Testis (tissue), 3 donors: ENCODE measurements around the gene SMG6. TPM values are rescaled to one million over a fixed set of nuclear protein-coding genes. Genes with fewer than 3 reads are reported as not detected.
A peak's percentile ranks its signal among the peaks of the same experiment; 100 is the strongest.

ENCODE experiments used
- DNase-seq: peaks from one replicate; pipeline ENCODE4 v3.0.0-alpha.2; 2019
- H3K27ac ChIP-seq, 2 donors: fragments of 200-600 bp; sonication (generic); one replicate each; pipeline ENCODE4 v1.5.1; 2019
- H3K27me3 ChIP-seq: fragments of 200-600 bp; sonication (generic); one replicate; pipeline ENCODE4 v1.5.1; 2019
- H3K36me3 ChIP-seq: fragments of 200-600 bp; sonication (generic); one replicate; pipeline ENCODE4 v1.5.1; 2017; ENCODE audit warnings: low read depth; ENCODE audit errors: missing control alignments
- H3K4me1 ChIP-seq: fragments of 200-600 bp; sonication (generic); one replicate; pipeline ENCODE4 v1.5.1; 2019
- H3K4me3 ChIP-seq, 2 donors: fragments of 200-600 bp; sonication (generic); one replicate each; pipeline ENCODE4 v1.5.1; 2017 to 2019
- H3K9me3 ChIP-seq: fragments of 200-600 bp; sonication (generic); one replicate; pipeline ENCODE4 v1.5.1; 2017
- POLR2A ChIP-seq: fragments of 450-650 bp; IDR thresholded peaks from one replicate; pipeline ENCODE4 v1.6.1; 2017; ENCODE audit warnings: antibody characterized with exemption, mild to moderate bottlenecking, moderate library complexity
- WGBS, 2 donors: methylation state at CpG; one replicate each; pipeline ENCODE4 v1.1.5; 2018; 5-methylcytosine and 5-hydroxymethylcytosine counted together
- intact Hi-C: fragments of 100-400 bp; cut with DNase I; formaldehyde crosslinking; loops from one replicate; pipeline ENCODE4 v1.15.1; 2023; ENCODE audit warnings: low total_unique reads
- polyA plus RNA-seq: library from polyadenylated mRNA; stranded (reverse); fragments of 350-450 nt; fragmentation: Illumina TruSeq; extraction: RNeasy Lipid Tissue Mini Kit (QIAGEN cat#74804); gene quantifications from one replicate; pipeline ENCODE4 v1.2.3, GENCODE V29; 2014; ENCODE audit warnings: low read depth, low replicate concordance; ENCODE audit not compliant: insufficient read depth
- total RNA-seq, 2 donors: library from RNA; depleted of rRNA; stranded (reverse); fragments of >200 nt; gene quantifications; one replicate each; pipeline ENCODE4 v1.2.3, GENCODE V29; 2016
- TF ChIP-seq, protein P1 (sequence below), 3 experiments: fragments of 450-650 bp in 2 of 3; fragments of 200-600 bp in 1 of 3; sonication (generic) in 1 of 3; IDR thresholded peaks; one replicate each; pipeline ENCODE4 v1.5.1; 2016 to 2019; ENCODE audit warnings: antibody characterized with exemption in 3 of 3, mild to moderate bottlenecking in 2 of 3, moderate library complexity in 1 of 3

The SMG6 gene
- total and polyA plus RNA-seq, 3 donors from 2014 or later: 68.7 to 86.5 (median 80.6) TPM

DNA sequence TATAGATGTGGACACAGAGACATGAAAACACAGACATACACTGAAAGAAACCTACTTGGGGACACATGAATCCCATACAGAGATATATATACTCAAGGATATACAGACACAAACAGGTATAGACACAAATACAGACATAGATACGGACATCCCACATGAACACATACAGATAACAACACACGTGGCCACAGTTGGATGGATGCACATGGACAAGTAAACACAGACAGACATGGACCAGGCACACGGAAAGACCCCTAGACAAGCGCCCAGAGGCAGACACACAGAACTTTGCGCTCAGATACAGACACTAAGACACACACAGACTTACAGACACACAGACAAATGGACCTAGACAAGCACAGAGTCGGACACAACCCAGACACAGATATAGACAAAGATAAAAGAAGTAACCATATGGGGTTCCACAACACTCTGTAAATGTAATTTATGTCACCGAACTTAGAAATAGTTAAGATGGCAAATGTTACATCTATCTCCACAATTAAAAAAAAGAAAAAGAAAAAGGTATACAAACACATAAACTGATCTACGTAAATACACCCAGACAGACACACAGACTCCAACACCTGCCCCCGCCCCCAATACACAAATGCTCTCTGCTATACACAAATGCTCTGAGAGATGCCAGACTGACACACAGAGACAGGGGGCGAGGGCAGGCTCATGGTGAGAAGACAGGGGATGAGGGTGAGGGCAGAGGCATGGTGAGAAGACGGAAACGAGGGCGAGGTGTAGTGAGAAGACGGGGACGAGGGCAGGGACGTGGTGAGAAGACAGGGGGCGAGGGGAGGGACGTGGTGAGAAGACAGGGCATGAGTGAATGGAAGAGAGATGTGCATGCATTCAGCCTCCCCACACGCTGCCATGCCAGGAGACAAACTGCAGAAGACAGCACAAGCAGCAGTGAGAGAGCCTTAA is 118.3 kb downstream of the SMG6 start:
- H3K27ac ChIP-seq: no peak overlapping the region
- DNase-seq: no peak
- no peaks in the 10 kb centered on the region for H3K9me3 ChIP-seq
- TF ChIP-seq POLR2A: no peak
- TF ChIP-seq, protein P1, sequence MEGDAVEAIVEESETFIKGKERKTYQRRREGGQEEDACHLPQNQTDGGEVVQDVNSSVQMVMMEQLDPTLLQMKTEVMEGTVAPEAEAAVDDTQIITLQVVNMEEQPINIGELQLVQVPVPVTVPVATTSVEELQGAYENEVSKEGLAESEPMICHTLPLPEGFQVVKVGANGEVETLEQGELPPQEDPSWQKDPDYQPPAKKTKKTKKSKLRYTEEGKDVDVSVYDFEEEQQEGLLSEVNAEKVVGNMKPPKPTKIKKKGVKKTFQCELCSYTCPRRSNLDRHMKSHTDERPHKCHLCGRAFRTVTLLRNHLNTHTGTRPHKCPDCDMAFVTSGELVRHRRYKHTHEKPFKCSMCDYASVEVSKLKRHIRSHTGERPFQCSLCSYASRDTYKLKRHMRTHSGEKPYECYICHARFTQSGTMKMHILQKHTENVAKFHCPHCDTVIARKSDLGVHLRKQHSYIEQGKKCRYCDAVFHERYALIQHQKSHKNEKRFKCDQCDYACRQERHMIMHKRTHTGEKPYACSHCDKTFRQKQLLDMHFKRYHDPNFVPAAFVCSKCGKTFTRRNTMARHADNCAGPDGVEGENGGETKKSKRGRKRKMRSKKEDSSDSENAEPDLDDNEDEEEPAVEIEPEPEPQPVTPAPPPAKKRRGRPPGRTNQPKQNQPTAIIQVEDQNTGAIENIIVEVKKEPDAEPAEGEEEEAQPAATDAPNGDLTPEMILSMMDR (IDR thresholded peaks at IDR 0.05): no peak
- H3K36me3 ChIP-seq: no peaks in the 10 kb centered on the region
- WGBS, 2 donors: 89 to 90% methylated on average over 19 of the region's 19 CpGs
- intact Hi-C loops: no loop called here
- H3K4me1 ChIP-seq: peaks cover 46% of the 10 kb centered on the region
- no peak overlapping the region for H3K4me3 ChIP-seq
- H3K27me3 ChIP-seq: no peaks in the 10 kb centered on the region

DNA sequence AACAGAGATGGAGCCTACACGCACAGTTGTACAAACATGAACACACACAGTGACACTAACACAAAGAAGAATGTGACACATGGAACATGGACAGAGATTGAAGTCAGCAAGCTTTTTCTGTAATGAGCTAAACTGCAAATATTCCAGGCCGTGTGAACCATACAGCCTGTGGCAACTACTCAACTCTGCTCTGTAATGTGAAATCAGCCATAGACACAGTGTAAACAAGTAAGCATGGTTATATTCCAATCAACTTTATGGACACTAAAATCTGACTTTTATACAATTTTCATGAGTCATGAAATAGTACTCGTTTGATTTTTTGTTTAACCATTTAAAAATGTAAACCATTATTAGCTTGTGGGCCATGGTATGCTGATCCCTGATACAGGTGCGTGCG is 120.2 kb downstream of the SMG6 start:
- 78 to 82% methylated on average over 5 of the region's 5 CpGs for WGBS, 2 donors
- intact Hi-C loops: loop anchor here (2.0 kb wide), 1 partner anchor 29 kb away; no protein-coding TSS in a partner anchor
- DNase-seq: no peak
- H3K4me3 ChIP-seq: no peak overlapping the region
- no peaks in the 10 kb centered on the region for H3K36me3 ChIP-seq
- TF ChIP-seq, protein P1 (IDR thresholded peaks at IDR 0.05): no peak
- TF ChIP-seq POLR2A: no peak
- H3K4me1 ChIP-seq: peaks cover 54% of the 10 kb centered on the region
- no peaks in the 10 kb centered on the region for H3K9me3 ChIP-seq
- H3K27ac ChIP-seq: no peak overlapping the region
- H3K27me3 ChIP-seq: no peaks in the 10 kb centered on the region

DNA sequence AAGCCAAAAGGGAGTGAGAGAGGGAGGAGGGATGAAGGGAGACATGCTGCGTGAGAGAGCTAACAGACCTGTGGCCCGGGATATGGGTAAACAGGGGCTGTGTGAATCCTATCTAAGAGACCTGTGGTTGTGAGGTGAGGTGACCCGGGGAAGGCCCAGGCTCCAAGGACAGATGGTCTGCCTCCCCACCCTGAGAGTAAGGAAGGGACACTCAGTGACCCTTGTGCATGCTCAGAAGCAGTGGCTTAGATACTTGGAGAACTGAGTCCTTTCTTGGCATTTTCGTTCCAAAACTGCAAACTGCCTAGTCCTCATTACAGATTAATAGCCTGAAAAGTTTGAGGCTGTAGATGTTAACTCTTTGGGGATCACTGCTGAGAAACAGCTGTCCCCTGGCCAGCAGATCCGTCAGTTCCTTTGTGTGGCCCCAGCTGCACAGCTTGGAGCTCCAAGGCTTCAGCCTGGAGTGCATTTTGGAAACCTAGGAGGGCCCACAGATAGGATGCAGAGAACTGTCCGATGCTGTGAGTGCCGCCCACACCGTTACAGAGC is 121.6 kb downstream of the SMG6 start:
- 23 to 45% methylated on average over 8 of the region's 8 CpGs for WGBS, 2 donors
- no peak overlapping the region for H3K4me3 ChIP-seq
- intact Hi-C loops: loop anchor here (2.0 kb wide), 1 partner anchor 31 kb away; no protein-coding TSS in a partner anchor
- no peaks in the 10 kb centered on the region for H3K27me3 ChIP-seq
- no peaks in the 10 kb centered on the region for H3K9me3 ChIP-seq
- TF ChIP-seq, protein P1 (IDR thresholded peaks at IDR 0.05): no peak
- TF ChIP-seq POLR2A: no peak
- H3K4me1 ChIP-seq: peaks cover 65% of the 10 kb centered on the region
- H3K27ac ChIP-seq: peak overlapping the region; percentile 21 to 62
- H3K36me3 ChIP-seq: no peaks in the 10 kb centered on the region
- no peak for DNase-seq

DNA sequence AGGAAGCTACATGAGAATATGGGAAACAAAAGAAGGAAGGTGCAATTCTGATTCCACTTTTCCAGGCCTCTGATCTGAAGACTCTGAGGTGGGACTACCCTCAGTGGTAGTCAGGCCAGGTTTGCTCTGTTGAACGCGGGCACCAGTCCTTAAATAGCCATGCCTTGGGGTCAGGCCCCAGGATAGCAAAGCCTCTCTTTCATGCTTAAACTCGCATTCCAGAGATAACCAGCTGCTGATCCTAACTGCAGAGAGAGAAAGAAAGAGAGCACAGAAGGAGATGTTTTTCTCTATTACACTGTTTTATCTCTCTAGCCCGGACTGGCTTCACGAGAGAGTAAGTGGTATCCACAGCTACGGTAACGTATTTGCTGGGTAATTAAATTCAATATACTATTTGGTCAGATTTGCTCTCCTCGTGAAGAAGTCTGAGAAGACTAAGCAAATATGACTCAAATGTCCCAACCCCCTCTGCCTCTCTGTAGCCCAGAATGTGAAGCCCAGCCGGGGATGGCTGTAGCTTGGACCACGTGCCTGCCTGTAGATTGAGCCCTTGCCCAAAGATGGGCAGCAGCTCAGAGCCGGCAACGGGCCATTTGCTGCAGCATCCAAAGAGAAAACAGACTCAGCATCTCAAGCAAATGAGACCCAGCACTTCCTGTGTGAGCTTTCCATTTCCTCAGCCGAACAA is 122.2 kb downstream of the SMG6 start:
- Histone ChIP-seq H3K4me3 (no peak overlapping the region), H3K9me3 (no peaks in the 10 kb centered on the region), H3K27me3 (no peaks in the 10 kb centered on the region), H3K27ac (peak overlapping the region; percentile 44 to 62), H3K4me1 (peaks cover 69% of the 10 kb centered on the region), H3K36me3 (no peaks in the 10 kb centered on the region)
- TF ChIP-seq POLR2A: no peak
- TF ChIP-seq, protein P1 (IDR thresholded peaks at IDR 0.05): no peak
- peak; percentile 65 for DNase-seq
- 31 to 37% methylated on average over 13 of the region's 13 CpGs for WGBS, 2 donors
- intact Hi-C loops: no loop called here
